CD14-positive monocyte (primary cell): Measurements from ENCODE around the gene PLCB1. TPM values are rescaled to one million over a fixed set of nuclear protein-coding genes. Genes with fewer than 3 reads are reported as not detected.
A peak's percentile ranks its signal among the peaks of the same experiment; 100 is the strongest.

Experiments
- DNase-seq, 3 donors: peaks; one replicate each; pipeline ENCODE4 v3.0.0-alpha.2; 2011 to 2022
- H2AFZ ChIP-seq: 2 replicates; pipeline ENCODE4 v1.6.0; 2012; ENCODE audit warnings: mild to moderate bottlenecking, low read depth, low read length, inconsistent platforms; ENCODE audit not compliant: insufficient read depth, poor library complexity, severe bottlenecking
- H3K27ac ChIP-seq, 2 donors: 1 replicate in 1 of 2; 2 replicates in 1 of 2; pipeline ENCODE4 v1.5.1; 2012 to 2013; ENCODE audit warnings: low read length in 2 of 2, control low read depth in 1 of 2, inconsistent platforms in 1 of 2, low read depth in 1 of 2, mild to moderate bottlenecking in 1 of 2
- H3K27me3 ChIP-seq, 2 donors: one replicate each; pipeline versions ENCODE4 v1.6.0 to v1.6.1; 2011 to 2013; ENCODE audit warnings: low read length in 2 of 2; ENCODE audit not compliant: control insufficient read depth in 2 of 2, insufficient read depth in 2 of 2
- H3K36me3 ChIP-seq, 2 donors: replicated peaks in 1 of 2; 1 replicate in 1 of 2; 2 replicates in 1 of 2; pipeline versions ENCODE4 v1.5.1 to v1.6.1; 2012 to 2013; ENCODE audit warnings: low read length in 2 of 2, control low read depth in 1 of 2, inconsistent platforms in 1 of 2, mild to moderate bottlenecking in 1 of 2; ENCODE audit not compliant: insufficient read depth in 2 of 2, control insufficient read depth in 1 of 2
- H3K4me1 ChIP-seq, 2 donors: 1 replicate in 1 of 2; 2 replicates in 1 of 2; pipeline versions ENCODE4 v1.5.1 to v1.6.1; 2012 to 2013; ENCODE audit warnings: low read length in 2 of 2, control low read depth in 1 of 2, inconsistent platforms in 1 of 2, mild to moderate bottlenecking in 1 of 2, moderate library complexity in 1 of 2; ENCODE audit not compliant: insufficient read depth in 2 of 2, control insufficient read depth in 1 of 2
- H3K4me2 ChIP-seq: replicated peaks from 2 replicates; pipeline ENCODE3; 2012; ENCODE audit warnings: low read length, moderate library complexity, mild to moderate bottlenecking; ENCODE audit not compliant: poor library complexity, severe bottlenecking; ENCODE audit errors: extremely low read depth
- H3K4me3 ChIP-seq, 3 experiments: fragments of 200-600 bp in 1 of 3; sonication (generic) in 1 of 3; replicated peaks in 1 of 3; 1 replicate in 2 of 3; 2 replicates in 1 of 3; pipeline ENCODE4 v1.5.1; 2011 to 2013; ENCODE audit warnings: low read length in 3 of 3, mild to moderate bottlenecking in 3 of 3, control low read depth in 2 of 3, low read depth in 2 of 3, inconsistent platforms in 1 of 3, moderate library complexity in 1 of 3
- H3K79me2 ChIP-seq: 2 replicates; pipeline ENCODE4 v1.6.0; 2012; ENCODE audit warnings: mild to moderate bottlenecking, control low read depth, inconsistent platforms, low read length, moderate library complexity; ENCODE audit not compliant: insufficient read depth
- H3K9ac ChIP-seq: 2 replicates; pipeline ENCODE4 v1.6.0; 2017; ENCODE audit warnings: low read length, mild to moderate bottlenecking; ENCODE audit not compliant: insufficient read depth, poor library complexity, severe bottlenecking
- H3K9me3 ChIP-seq, 2 donors: replicated peaks in 1 of 2; 1 replicate in 1 of 2; 2 replicates in 1 of 2; pipeline versions ENCODE4 v1.5.1 to v1.6.1; 2012 to 2013; ENCODE audit warnings: low read length in 2 of 2, control low read depth in 1 of 2; ENCODE audit not compliant: control insufficient read depth in 1 of 2, insufficient read depth in 1 of 2
- H4K20me1 ChIP-seq: 2 replicates; pipeline ENCODE4 v1.6.0; 2012; ENCODE audit warnings: mild to moderate bottlenecking, low read length, control low read depth, moderate library complexity; ENCODE audit not compliant: insufficient read depth
- H3K27ac Mint-ChIP-seq, 7 donors: one replicate each; pipeline ENCODE4 v1.8.0; 2020; ENCODE audit warnings: mild to moderate bottlenecking in 7 of 7, mixed read lengths in 7 of 7, moderate library complexity in 6 of 7, inconsistent platforms in 2 of 7
- H3K27me3 Mint-ChIP-seq, 3 donors: one replicate each; pipeline ENCODE4 v1.8.0; 2021 to 2022; ENCODE audit warnings: low read depth in 3 of 3, mild to moderate bottlenecking in 3 of 3, mixed read lengths in 3 of 3, moderate library complexity in 3 of 3, inconsistent platforms in 1 of 3
- H3K36me3 Mint-ChIP-seq, 2 donors: one replicate each; pipeline ENCODE4 v1.8.0; 2020; ENCODE audit warnings: mixed read lengths in 2 of 2, inconsistent platforms in 1 of 2, mild to moderate bottlenecking in 1 of 2
- H3K4me1 Mint-ChIP-seq: one replicate; pipeline ENCODE4 v1.8.0; 2020; ENCODE audit warnings: mild to moderate bottlenecking, mixed read lengths
- H3K4me3 Mint-ChIP-seq, 2 donors: one replicate each; pipeline ENCODE4 v1.8.0; 2020; ENCODE audit warnings: mild to moderate bottlenecking in 2 of 2, mixed read lengths in 2 of 2, moderate library complexity in 1 of 2
- H3K9me3 Mint-ChIP-seq, 7 donors: one replicate each; pipeline ENCODE4 v1.8.0; 2020 to 2022; ENCODE audit warnings: mixed read lengths in 7 of 7, mild to moderate bottlenecking in 6 of 7, moderate library complexity in 6 of 7, inconsistent platforms in 2 of 7
- CTCF ChIP-seq: fragments of 200-600 bp; IDR thresholded peaks from one replicate; pipeline ENCODE4 v1.8.0; 2022; ENCODE audit warnings: antibody characterized with exemption, mild to moderate bottlenecking
- WGBS: methylation state at CpG from one replicate; pipeline ENCODE4 v1.1.5; 2013; ENCODE audit warnings: missing lambda C conversion rate; ENCODE audit not compliant: insufficient coverage; 5-methylcytosine and 5-hydroxymethylcytosine counted together
- intact Hi-C, 2 donors: fragments of 100-400 bp; cut with micrococcal nuclease; formaldehyde crosslinking; loops; one replicate each; pipeline versions ENCODE4 v1.15.0 to v1.15.1; 2023
- polyA plus RNA-seq, 3 donors: library from polyadenylated mRNA; depleted of rRNA in 1 of 3; unstranded in 2 of 3; stranded (reverse) in 1 of 3; fragments of 300-500 nt in 2 of 3; fragments of >200 nt in 1 of 3; fragmentation: Illumina TruSeq in 2 of 3; gene quantifications; 1 replicate in 2 of 3; 2 replicates in 1 of 3; pipeline ENCODE4 v1.2.3, GENCODE V29; 2012 to 2021

The PLCB1 gene
- polyA plus RNA-seq, 3 donors: 8.6 to 16.4 (median 13.2) TPM

GRCh38 chr20:8476021-8476420, 344.0 kb downstream of the PLCB1 start:
- Mint-ChIP-seq H3K36me3 (peaks cover 0 to 7% of the 10 kb centered on the region in 2 donors), H3K27ac (peak overlapping the region; percentile 68 to 95 (median 87)), H3K4me3 (peak overlapping the region in 1 of 2 donors; percentile 73), H3K4me1 (peaks cover 53% of the 10 kb centered on the region), H3K9me3 (peaks cover 4 to 12% (median 6%) of the 10 kb centered on the region in 7 donors), H3K27me3 (peaks cover 0 to 2% (median 2%) of the 10 kb centered on the region in 3 donors)
- Histone ChIP-seq H3K4me3 (peak overlapping the region in 1 of 3 experiments; percentile 28), H3K36me3 (no peaks in the 10 kb centered on the region), H4K20me1 (no peaks in the 10 kb centered on the region), H3K79me2 (no peaks in the 10 kb centered on the region), H3K9ac (no peak overlapping the region), H3K27me3 (no peaks in the 10 kb centered on the region), H3K27ac (peak overlapping the region in 1 of 2 donors; percentile 80), H3K9me3 (peaks cover 0 to 4% of the 10 kb centered on the region in 2 donors), H3K4me2 (peak overlapping the region; percentile 46), H3K4me1 (peaks cover 46 to 59% of the 10 kb centered on the region in 2 donors), H2AFZ (no peak overlapping the region)
- 17% methylated on average over 1 of the region's 2 CpGs for WGBS
- peak; percentile 53 to 88 (median 83) for DNase-seq
- intact Hi-C loops: no loop called here
- no peak for TF ChIP-seq CTCF

- 100% methylated on average over 6 of the region's 6 CpGs for WGBS
- Histone ChIP-seq H3K36me3 (no peaks in the 10 kb centered on the region), H2AFZ (peak overlapping the region; percentile 35), H4K20me1 (no peaks in the 10 kb centered on the region), H3K27me3 (no peaks in the 10 kb centered on the region), H3K4me3 (no peak overlapping the region), H3K9me3 (peaks cover 3 to 9% of the 10 kb centered on the region in 2 donors), H3K9ac (no peak overlapping the region), H3K79me2 (no peaks in the 10 kb centered on the region), H3K27ac (peak overlapping the region in 1 of 2 donors; percentile 52), H3K4me1 (peaks cover 23 to 33% of the 10 kb centered on the region in 2 donors), H3K4me2 (no peak overlapping the region)
- DNase-seq: no peak
- Mint-ChIP-seq H3K36me3 (peaks cover 0 to 7% of the 10 kb centered on the region in 2 donors), H3K27me3 (peaks cover 0 to 2% (median 0%) of the 10 kb centered on the region in 3 donors), H3K4me1 (peaks cover 28% of the 10 kb centered on the region), H3K4me3 (no peak overlapping the region), H3K9me3 (peaks cover 7 to 16% (median 9%) of the 10 kb centered on the region in 7 donors), H3K27ac (peak overlapping the region in 3 of 7 donors; percentile 1 to 73 (median 2))
- intact Hi-C loops: no loop called here
- TF ChIP-seq CTCF: no peak
Measured at GRCh38 chr20:8480597-8480996, 348.5 kb downstream of the PLCB1 start.
